ENCODE measurements around the gene KIF26B. TPM values are rescaled to one million over a fixed set of nuclear protein-coding genes. Genes with fewer than 3 reads are reported as not detected.

Gene KIF26B
- total RNA-seq, 1 donor from 2014 or later = 0.13 TPM

- H3K4me3 Mint-ChIP-seq = no peak overlapping the region
- H3K9me3 Mint-ChIP-seq = no peaks in the 10 kb centered on the region
- no peak overlapping the region for H3K27ac Mint-ChIP-seq
- H3K36me3 Mint-ChIP-seq (ENCODE audit: low read depth) = no peaks in the 10 kb centered on the region
- H3K4me1 Mint-ChIP-seq (ENCODE audit: low read depth) = no peaks in the 10 kb centered on the region
- H3K27me3 Mint-ChIP-seq (ENCODE audit: insufficient read depth) = no peaks in the 10 kb centered on the region
- no peak for DNase-seq (ENCODE audit: low spot score)
- intact Hi-C loops (cut with micrococcal nuclease) = no loop called here
Measured at GRCh38 chr1:245542365-245542764, 387.6 kb downstream of the KIF26B start.

DNA sequence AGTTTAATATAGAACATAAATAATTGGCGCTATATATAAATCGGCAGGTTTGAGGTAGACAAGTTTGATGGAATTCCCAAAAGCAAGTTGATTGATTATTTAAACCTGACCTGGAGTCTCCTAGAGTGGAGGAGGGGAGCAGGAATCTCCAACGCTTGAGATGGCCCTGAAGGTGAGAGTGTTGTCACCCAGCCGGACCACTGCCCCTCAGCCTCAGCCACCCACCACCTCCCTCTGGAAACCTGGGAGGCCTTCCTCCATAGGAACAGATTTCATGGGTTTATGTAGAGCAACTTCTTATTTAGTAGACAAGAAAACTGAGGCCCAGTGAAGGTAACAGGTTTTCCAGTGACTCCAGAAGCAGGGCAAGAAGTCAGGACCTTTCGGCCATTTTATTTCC is 389.5 kb downstream of the KIF26B start:
- no peaks in the 10 kb centered on the region for H3K36me3 Mint-ChIP-seq (ENCODE audit: low read depth)
- H3K27me3 Mint-ChIP-seq (ENCODE audit: insufficient read depth) = no peaks in the 10 kb centered on the region
- intact Hi-C loops (cut with micrococcal nuclease) = no loop called here
- H3K4me3 Mint-ChIP-seq = no peak overlapping the region
- H3K9me3 Mint-ChIP-seq = no peaks in the 10 kb centered on the region
- H3K4me1 Mint-ChIP-seq (ENCODE audit: low read depth) = no peaks in the 10 kb centered on the region
- H3K27ac Mint-ChIP-seq = no peak overlapping the region
- no peak for DNase-seq (ENCODE audit: low spot score)

DNA sequence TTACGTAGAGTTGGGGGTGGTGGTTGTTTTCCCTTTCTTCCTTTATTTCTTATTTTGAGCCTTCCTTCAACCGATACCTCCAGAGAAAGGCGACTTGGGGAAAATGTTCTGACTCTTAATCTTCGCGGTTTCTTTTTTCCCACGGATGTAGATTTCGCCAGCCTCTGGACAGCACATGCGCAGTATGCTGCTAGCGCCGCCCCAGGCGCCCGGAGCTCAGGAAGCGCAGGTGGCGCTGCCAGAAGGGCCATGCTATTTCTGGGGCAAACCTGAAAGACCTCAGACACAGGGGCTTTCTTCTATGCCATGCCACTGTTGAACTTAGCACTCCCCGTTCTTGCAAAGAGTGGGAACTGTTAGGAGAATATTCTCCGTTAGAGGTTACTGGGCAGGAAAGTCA is 392.1 kb downstream of the KIF26B start:
- no peaks in the 10 kb centered on the region for H3K27me3 Mint-ChIP-seq (ENCODE audit: insufficient read depth)
- intact Hi-C loops (cut with micrococcal nuclease) = no loop called here
- DNase-seq (ENCODE audit: low spot score) = no peak
- H3K9me3 Mint-ChIP-seq = no peaks in the 10 kb centered on the region
- no peaks in the 10 kb centered on the region for H3K36me3 Mint-ChIP-seq (ENCODE audit: low read depth)
- no peak overlapping the region for H3K27ac Mint-ChIP-seq
- H3K4me3 Mint-ChIP-seq = no peak overlapping the region
- H3K4me1 Mint-ChIP-seq (ENCODE audit: low read depth) = no peaks in the 10 kb centered on the region

DNA sequence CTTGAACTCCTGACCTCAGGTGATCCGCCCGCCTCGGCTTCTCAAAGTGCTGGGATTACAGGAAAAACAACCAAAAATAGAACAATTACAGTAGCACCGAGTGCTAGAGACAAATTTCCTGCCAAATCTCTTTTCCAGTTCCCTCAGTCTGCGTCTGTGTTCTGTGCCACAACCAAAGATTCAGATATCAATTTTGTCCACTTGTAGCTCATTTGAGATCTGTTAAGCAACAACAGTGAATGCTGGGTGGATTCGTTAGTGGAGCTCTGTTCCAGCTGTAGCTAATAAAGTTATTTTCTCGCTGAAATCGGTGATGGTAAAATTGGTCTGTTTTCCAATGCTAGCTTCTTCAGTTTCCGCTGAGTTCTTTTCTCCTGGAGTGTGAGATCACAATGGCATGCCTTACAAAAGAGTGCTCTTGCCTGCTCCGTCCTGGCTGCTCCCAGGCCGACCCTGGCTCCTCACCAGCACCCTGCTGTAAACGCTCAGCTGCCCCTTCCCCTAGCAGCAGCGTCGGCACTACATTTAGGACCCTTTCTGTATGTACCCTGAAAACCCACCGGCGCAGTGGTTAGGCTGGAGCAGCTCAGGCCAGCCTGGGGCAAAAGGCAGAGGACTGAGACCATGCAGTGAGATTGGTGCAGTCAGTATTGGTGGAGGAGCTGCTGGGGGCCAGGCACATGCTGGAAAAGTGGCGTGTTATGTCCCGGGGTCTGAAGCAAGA is 395.4 kb downstream of the KIF26B start:
- DNase-seq (ENCODE audit: low spot score) = no peak
- Mint-ChIP-seq H3K36me3 (ENCODE audit: low read depth) (no peaks in the 10 kb centered on the region), H3K4me3 (no peak overlapping the region), H3K27ac (no peak overlapping the region), H3K4me1 (ENCODE audit: low read depth) (no peaks in the 10 kb centered on the region), H3K27me3 (ENCODE audit: insufficient read depth) (no peaks in the 10 kb centered on the region), H3K9me3 (no peaks in the 10 kb centered on the region)
- intact Hi-C loops (cut with micrococcal nuclease) = no loop called here

- no peak for DNase-seq (ENCODE audit: low spot score)
- Mint-ChIP-seq H3K9me3 (no peaks in the 10 kb centered on the region), H3K4me3 (no peak overlapping the region), H3K4me1 (ENCODE audit: low read depth) (no peaks in the 10 kb centered on the region), H3K36me3 (ENCODE audit: low read depth) (no peaks in the 10 kb centered on the region), H3K27ac (no peak overlapping the region), H3K27me3 (ENCODE audit: insufficient read depth) (peaks cover 1% of the 10 kb centered on the region)
- intact Hi-C loops (cut with micrococcal nuclease) = no loop called here
Measured at GRCh38 chr1:245550720-245551043, 395.9 kb downstream of the KIF26B start.

- H3K4me3 Mint-ChIP-seq = no peak overlapping the region
- intact Hi-C loops (cut with micrococcal nuclease) = no loop called here
- no peaks in the 10 kb centered on the region for H3K36me3 Mint-ChIP-seq (ENCODE audit: low read depth)
- H3K27me3 Mint-ChIP-seq (ENCODE audit: insufficient read depth) = peaks cover 1% of the 10 kb centered on the region
- H3K4me1 Mint-ChIP-seq (ENCODE audit: low read depth) = no peaks in the 10 kb centered on the region
- no peak for DNase-seq (ENCODE audit: low spot score)
- H3K9me3 Mint-ChIP-seq = no peaks in the 10 kb centered on the region
- H3K27ac Mint-ChIP-seq = no peak overlapping the region
Measured at GRCh38 chr1:245551536-245551935, 396.8 kb downstream of the KIF26B start.

- intact Hi-C loops (cut with micrococcal nuclease) = no loop called here
- peaks cover 1% of the 10 kb centered on the region for H3K27me3 Mint-ChIP-seq (ENCODE audit: insufficient read depth)
- no peak for DNase-seq (ENCODE audit: low spot score)
- H3K9me3 Mint-ChIP-seq = no peaks in the 10 kb centered on the region
- no peak overlapping the region for H3K4me3 Mint-ChIP-seq
- no peak overlapping the region for H3K27ac Mint-ChIP-seq
- no peaks in the 10 kb centered on the region for H3K4me1 Mint-ChIP-seq (ENCODE audit: low read depth)
- H3K36me3 Mint-ChIP-seq (ENCODE audit: low read depth) = no peaks in the 10 kb centered on the region
Measured at GRCh38 chr1:245552331-245552730, 397.5 kb downstream of the KIF26B start.

DNA sequence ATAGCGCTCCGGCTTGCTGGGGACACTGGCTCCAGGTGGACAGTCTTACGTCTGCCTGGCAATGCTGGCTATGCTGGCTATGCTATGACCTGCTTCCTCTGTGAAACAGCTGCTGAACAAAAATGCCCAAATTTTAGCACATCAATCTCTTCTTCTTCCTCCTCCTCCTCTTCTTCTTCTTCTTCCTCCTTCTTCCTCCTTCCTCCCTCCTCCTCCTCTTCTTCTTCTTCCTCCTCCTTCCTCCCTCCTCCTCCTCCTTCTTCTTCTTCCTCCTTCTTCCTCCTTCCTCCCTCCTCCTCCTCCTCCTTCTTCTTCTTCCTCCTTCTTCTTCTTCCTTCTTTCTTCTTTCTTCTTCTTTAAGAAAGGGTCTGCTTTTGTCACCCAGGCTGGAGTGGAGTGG is 401.3 kb downstream of the KIF26B start:
- Mint-ChIP-seq H3K9me3 (no peaks in the 10 kb centered on the region), H3K4me3 (no peak overlapping the region), H3K27ac (no peak overlapping the region), H3K36me3 (ENCODE audit: low read depth) (no peaks in the 10 kb centered on the region), H3K27me3 (ENCODE audit: insufficient read depth) (peaks cover 1% of the 10 kb centered on the region), H3K4me1 (ENCODE audit: low read depth) (no peaks in the 10 kb centered on the region)
- no peak for DNase-seq (ENCODE audit: low spot score)
- intact Hi-C loops (cut with micrococcal nuclease) = no loop called here

- Mint-ChIP-seq H3K9me3 (no peaks in the 10 kb centered on the region), H3K27me3 (ENCODE audit: insufficient read depth) (peaks cover 1% of the 10 kb centered on the region), H3K27ac (no peak overlapping the region), H3K36me3 (ENCODE audit: low read depth) (no peaks in the 10 kb centered on the region), H3K4me1 (ENCODE audit: low read depth) (no peaks in the 10 kb centered on the region), H3K4me3 (no peak overlapping the region)
- no peak for DNase-seq (ENCODE audit: low spot score)
- intact Hi-C loops (cut with micrococcal nuclease) = no loop called here
Measured at GRCh38 chr1:245558069-245558468, 403.3 kb downstream of the KIF26B start.

GRCh38 chr1:245560316-245560859 is 405.6 kb downstream of the KIF26B start:
- H3K27me3 Mint-ChIP-seq (ENCODE audit: insufficient read depth) = peaks cover under 1% of the 10 kb centered on the region
- no peaks in the 10 kb centered on the region for H3K36me3 Mint-ChIP-seq (ENCODE audit: low read depth)
- DNase-seq (ENCODE audit: low spot score) = no peak
- H3K4me1 Mint-ChIP-seq (ENCODE audit: low read depth) = no peaks in the 10 kb centered on the region
- H3K27ac Mint-ChIP-seq = no peak overlapping the region
- intact Hi-C loops (cut with micrococcal nuclease) = no loop called here
- no peak overlapping the region for H3K4me3 Mint-ChIP-seq
- no peaks in the 10 kb centered on the region for H3K9me3 Mint-ChIP-seq

- Mint-ChIP-seq H3K36me3 (ENCODE audit: low read depth) (no peaks in the 10 kb centered on the region), H3K4me1 (ENCODE audit: low read depth) (no peaks in the 10 kb centered on the region), H3K27me3 (ENCODE audit: insufficient read depth) (no peaks in the 10 kb centered on the region), H3K4me3 (no peak overlapping the region), H3K27ac (no peak overlapping the region), H3K9me3 (no peaks in the 10 kb centered on the region)
- intact Hi-C loops (cut with micrococcal nuclease) = no loop called here
- no peak for DNase-seq (ENCODE audit: low spot score)
Measured at GRCh38 chr1:245561665-245562234, 407.0 kb downstream of the KIF26B start.

GRCh38 chr1:245566134-245566533 is 411.3 kb downstream of the KIF26B start:
- Mint-ChIP-seq H3K4me3 (no peak overlapping the region), H3K9me3 (no peaks in the 10 kb centered on the region), H3K4me1 (ENCODE audit: low read depth) (no peaks in the 10 kb centered on the region), H3K36me3 (ENCODE audit: low read depth) (no peaks in the 10 kb centered on the region), H3K27ac (no peak overlapping the region), H3K27me3 (ENCODE audit: insufficient read depth) (no peaks in the 10 kb centered on the region)
- no peak for DNase-seq (ENCODE audit: low spot score)
- intact Hi-C loops (cut with micrococcal nuclease) = no loop called here

DNA sequence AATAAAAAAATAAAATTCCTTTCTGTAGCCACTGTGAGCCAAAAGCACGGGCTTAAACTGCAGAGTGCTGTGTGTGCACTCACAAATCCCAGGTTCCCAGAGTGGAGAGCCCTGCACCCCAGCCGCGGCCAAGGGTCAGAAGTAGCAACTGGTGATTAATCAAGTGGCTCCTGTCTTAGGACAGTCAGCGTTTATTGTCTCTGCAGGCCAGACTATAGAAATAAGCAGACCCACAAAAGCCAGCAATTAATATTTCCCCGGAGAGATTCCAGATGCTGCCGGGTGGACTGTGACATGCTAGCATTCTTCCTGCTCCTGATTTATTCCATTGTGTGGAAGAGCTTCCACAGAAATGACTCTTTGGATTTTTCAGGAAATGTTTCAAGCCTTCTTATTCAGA is 412.2 kb downstream of the KIF26B start:
- intact Hi-C loops (cut with micrococcal nuclease) = no loop called here
- H3K27ac Mint-ChIP-seq = no peak overlapping the region
- H3K4me3 Mint-ChIP-seq = no peak overlapping the region
- no peaks in the 10 kb centered on the region for H3K9me3 Mint-ChIP-seq
- no peaks in the 10 kb centered on the region for H3K27me3 Mint-ChIP-seq (ENCODE audit: insufficient read depth)
- DNase-seq (ENCODE audit: low spot score) = no peak
- H3K4me1 Mint-ChIP-seq (ENCODE audit: low read depth) = no peaks in the 10 kb centered on the region
- no peaks in the 10 kb centered on the region for H3K36me3 Mint-ChIP-seq (ENCODE audit: low read depth)
